Bronchial epithelial cell (primary cell): ENCODE results near the gene HYAL3. TPM values are rescaled to one million over a fixed set of nuclear protein-coding genes. Genes with fewer than 3 reads are reported as not detected.
A peak's percentile ranks its signal among the peaks of the same experiment; 100 is the strongest.
"Not testable (repeated sequence)": the region's sequence is repeated elsewhere in the genome, so short reads cannot be mapped to it uniquely, and the experiment has no call there.

Experiments used
- DNase-seq: peaks from one replicate; pipeline ENCODE4 v3.0.0-alpha.2; 2010; ENCODE audit warnings: low read depth
- FAIRE-seq: peaks from 2 replicates; lab custom pipeline; 2011; peaks lifted over from hg19 to GRCh38; lab: Jason Lieb, UNC
- H3K27me3 ChIP-seq: 2 replicates; pipeline ENCODE4 v1.5.1; 2011; ENCODE audit warnings: low read length; ENCODE audit not compliant: control insufficient read depth, insufficient read depth
- H3K36me3 ChIP-seq: 2 replicates; pipeline ENCODE4 v1.5.1; 2011; ENCODE audit warnings: low read length; ENCODE audit not compliant: control insufficient read depth, insufficient read depth
- H3K4me3 ChIP-seq: 2 replicates; pipeline ENCODE4 v1.5.1; 2011; ENCODE audit warnings: mild to moderate bottlenecking, low read depth, low read length, control low read depth
- CTCF ChIP-seq: IDR thresholded peaks from 2 replicates; pipeline ENCODE4 v1.5.1; 2011; ENCODE audit warnings: mild to moderate bottlenecking, moderate library complexity, low read length, control low read depth, inconsistent platforms; ENCODE audit not compliant: insufficient read depth, severe bottlenecking
- total RNA-seq: library from RNA; depleted of rRNA; stranded (reverse); fragments of >200 nt; gene quantifications from 2 replicates; pipeline ENCODE4 v1.2.1, GENCODE V29; 2014

HYAL3 gene
- total RNA-seq, 1 donor from 2014 or later: 6.6 TPM

GRCh38 chr3:50286322-50287227 is 12.6 kb downstream of the HYAL3 start:
- FAIRE-seq (no peak), DNase-seq (no peak)
- no peak overlapping the region for H3K4me3 ChIP-seq
- peaks cover 34% of the 10 kb centered on the region for H3K36me3 ChIP-seq
- no peak for TF ChIP-seq CTCF
- no peaks in the 10 kb centered on the region for H3K27me3 ChIP-seq

- not testable (repeated sequence) for DNase-seq, FAIRE-seq
Measured at GRCh38 chr3:50284121-50284520, 15.1 kb downstream of the HYAL3 start.

GRCh38 chr3:50279255-50280016 is 19.8 kb downstream of the HYAL3 start:
- Histone ChIP-seq H3K4me3 (no peak overlapping the region), H3K27me3 (no peaks in the 10 kb centered on the region), H3K36me3 (no peaks in the 10 kb centered on the region)
- DNase-seq: no peak
- FAIRE-seq: no peak
- no peak for TF ChIP-seq CTCF

More at GRCh38 chr3:50284121-50284520, 15.1 kb downstream of the HYAL3 start:
- H3K27me3 ChIP-seq, H3K4me3 ChIP-seq: not testable (repeated sequence)
- H3K36me3 ChIP-seq: peaks cover 19% of the 10 kb centered on the region

GRCh38 chr3:50278880-50279224 is 20.4 kb downstream of the HYAL3 start, which contains the start of gene LSMEM2:
Gene LSMEM2 (plus strand): TSS chr3:50279087. CDS start chr3:50279114, 27 bp downstream.
- no peaks in the 10 kb centered on the region for H3K27me3 ChIP-seq
- no peak for TF ChIP-seq CTCF
- H3K4me3 ChIP-seq: no peak within 1 kb of the TSS
- peak; percentile 66 for FAIRE-seq
- no peaks in the 10 kb centered on the region for H3K36me3 ChIP-seq
- DNase-seq: no peak

- no peak overlapping the region for H3K4me3 ChIP-seq
- TF ChIP-seq CTCF: no peak
- H3K27me3 ChIP-seq: no peaks in the 10 kb centered on the region
- FAIRE-seq (peak; percentile 80), DNase-seq (no peak)
- H3K36me3 ChIP-seq: no peaks in the 10 kb centered on the region
Measured at GRCh38 chr3:50278123-50278879, 20.9 kb downstream of the HYAL3 start.
